GM12865 (cell line): ENCODE data around the gene CMTM4.
"Not testable (repeated sequence)": the region's sequence is repeated elsewhere in the genome, so short reads cannot be mapped to it uniquely, and the experiment has no call there.

Source experiments
- DNase-seq: peaks from one replicate; pipeline ENCODE4 v3.0.0; 2010; ENCODE audit warnings: low read depth
- H3K4me3 ChIP-seq: 2 replicates; pipeline ENCODE4 v1.5.1; 2011; ENCODE audit warnings: mild to moderate bottlenecking, low read depth, low read length, control low read depth
- CTCF ChIP-seq: IDR thresholded peaks from 2 replicates; pipeline ENCODE4 v1.5.1; 2011; ENCODE audit warnings: low read length, control low read depth, low read depth, inconsistent platforms; ENCODE audit not compliant: insufficient read depth; ENCODE audit errors: missing control alignments

The CMTM4 gene

GRCh38 chr16:66616592-66616991 lies 80.0 kb downstream of the CMTM4 start:
- DNase-seq: no peak
- no peak overlapping the region for H3K4me3 ChIP-seq
- TF ChIP-seq CTCF: no peak

- H3K4me3 ChIP-seq: no peak overlapping the region
- TF ChIP-seq CTCF: no peak
- DNase-seq: no peak
These were observed 80.4 kb downstream of the CMTM4 start for GRCh38 chr16:66616169-66616568.

- DNase-seq: no peak
- TF ChIP-seq CTCF: no peak
- no peak overlapping the region for H3K4me3 ChIP-seq
These were observed 82.3 kb downstream of the CMTM4 start for GRCh38 chr16:66614161-66614802.

- TF ChIP-seq CTCF: no peak
- no peak for DNase-seq
These were observed 84.1 kb downstream of the CMTM4 start for GRCh38 chr16:66612422-66612821.

GRCh38 chr16:66611911-66612310 lies 84.6 kb downstream of the CMTM4 start:
- not testable (repeated sequence) for DNase-seq, H3K4me3 ChIP-seq

More at GRCh38 chr16:66612422-66612821, 84.1 kb downstream of the CMTM4 start:
- no peak overlapping the region for H3K4me3 ChIP-seq

GRCh38 chr16:66610111-66610820 lies 86.3 kb downstream of the CMTM4 start:
- no peak overlapping the region for H3K4me3 ChIP-seq
- no peak for TF ChIP-seq CTCF
- no peak for DNase-seq

- no peak overlapping the region for H3K4me3 ChIP-seq
- TF ChIP-seq CTCF: no peak
These were observed 87.4 kb downstream of the CMTM4 start for GRCh38 chr16:66609139-66609510.

More at GRCh38 chr16:66609139-66609510, 87.4 kb downstream of the CMTM4 start:
- DNase-seq: no peak
